Non-pigmented ciliary epithelial cell (primary cell): ENCODE data around the gene ZNF181.

ENCODE experiments used
- DNase-seq: peaks from one replicate; pipeline ENCODE4 v3.0.0-alpha.2; 2010; ENCODE audit warnings: low read depth

The ZNF181 gene

GRCh38 chr19:34759218-34759917 is 25.3 kb downstream of the ZNF181 start:
- DNase-seq = no peak

- DNase-seq = no peak
These were observed 32.3 kb downstream of the ZNF181 start for GRCh38 chr19:34766386-34766785.

- DNase-seq = no peak
These were observed 33.9 kb downstream of the ZNF181 start for GRCh38 chr19:34767951-34768350.

GRCh38 chr19:34772697-34773554 is 38.9 kb downstream of the ZNF181 start, which contains the start of gene ZNF599:
Gene ZNF599, minus strand, starts transcription at chr19:34773215. Its CDS starts 374 bp downstream, at chr19:34772841.
- peak; percentile 61 for DNase-seq

GRCh38 chr19:34773555-34773864 is 39.5 kb downstream of the ZNF181 start:
- no peak for DNase-seq

- DNase-seq = no peak
These were observed 40.8 kb downstream of the ZNF181 start for GRCh38 chr19:34774857-34775256.

GRCh38 chr19:34778342-34778741 is 44.3 kb downstream of the ZNF181 start:
- DNase-seq = no peak

GRCh38 chr19:34779652-34780051 is 45.6 kb downstream of the ZNF181 start:
- no peak for DNase-seq

GRCh38 chr19:34786236-34786635 is 52.2 kb downstream of the ZNF181 start:
- no peak for DNase-seq

- no peak for DNase-seq
These were observed 53.2 kb downstream of the ZNF181 start for GRCh38 chr19:34787059-34787824.

- DNase-seq = no peak
These were observed 54.0 kb downstream of the ZNF181 start for GRCh38 chr19:34788074-34788473.

GRCh38 chr19:34793565-34793964 is 59.5 kb downstream of the ZNF181 start:
- no peak for DNase-seq

GRCh38 chr19:34794066-34794960 is 60.3 kb downstream of the ZNF181 start:
- no peak for DNase-seq
